Right cardiac atrium (tissue), 5 donors: ENCODE data around the gene PPP6R2. TPM values are rescaled to one million over a fixed set of nuclear protein-coding genes. Genes with fewer than 3 reads are reported as not detected.
A peak's percentile ranks its signal among the peaks of the same experiment; 100 is the strongest.
"Not testable (repeated sequence)": the region's sequence is repeated elsewhere in the genome, so short reads cannot be mapped to it uniquely, and the experiment has no call there.

ENCODE experiments used
- ATAC-seq, 2 donors: fragments of 200-7000 bp; cut with Tn5 transposase; one replicate each; pipeline versions ENCODE4 v1.8.0 to v1.9.1; 2020; ENCODE audit warnings: moderate library complexity in 2 of 2, mild to moderate bottlenecking in 1 of 2
- DNase-seq, 3 donors: peaks; one replicate each; pipeline ENCODE4 v3.0.0-alpha.2; 2020
- H3K27ac ChIP-seq: one replicate; pipeline ENCODE4 v1.5.1; 2013; ENCODE audit warnings: mild to moderate bottlenecking, low read length, control low read depth, moderate library complexity
- H3K27me3 ChIP-seq: one replicate; pipeline ENCODE4 v1.6.1; 2013; ENCODE audit not compliant: control insufficient read depth, insufficient read depth
- H3K4me1 ChIP-seq: one replicate; pipeline ENCODE4 v1.6.1; 2013; ENCODE audit warnings: low read length; ENCODE audit not compliant: control insufficient read depth, insufficient read depth
- H3K4me3 ChIP-seq: one replicate; pipeline ENCODE4 v1.5.1; 2013; ENCODE audit warnings: low read length, control low read depth
- H3K9me3 ChIP-seq: one replicate; pipeline ENCODE4 v1.6.1; 2013; ENCODE audit warnings: low read length; ENCODE audit not compliant: control insufficient read depth
- WGBS: extraction: QIAGEN DNeasy Blood & Tissue Kit; methylation state at CpG from one replicate; pipeline ENCODE4 v1.1.7; 2013; 5-methylcytosine and 5-hydroxymethylcytosine counted together
- intact Hi-C, 4 donors: fragments of 100-400 bp; cut with DNase I; formaldehyde crosslinking; loops; one replicate each; pipeline versions ENCODE4 v1.11.0 to v1.14.0; 2022 to 2023
- polyA plus RNA-seq: library from polyadenylated mRNA; stranded (reverse); fragments of 200-250 nt; gene quantifications from one replicate; pipeline ENCODE4 v1.2.3, GENCODE V29; 2013
- total RNA-seq, 4 donors: library from RNA; stranded (reverse); fragmentation: NEBNext Ultra II Directional; extraction: Animal tissue kit (Norgen Biotek cat#: 25700); gene quantifications; one replicate each; pipeline ENCODE4 v1.2.1, GENCODE V29; 2021
- donor health status: healthy with polysubstance abuse.
- donor health status: DM: no; HTN: yes; CAD: no.
- donor health status: DM: no; HTN: no; CAD: no.
- donor health status: DM: no; HTN: yes; CAD: no; lungs with severe emphysema.
- donor health status: DM: yes; HTN: yes; CAD: no.

The PPP6R2 gene
- total and polyA plus RNA-seq, 5 donors = 36.2 to 50.2 (median 44.2) TPM

DNA sequence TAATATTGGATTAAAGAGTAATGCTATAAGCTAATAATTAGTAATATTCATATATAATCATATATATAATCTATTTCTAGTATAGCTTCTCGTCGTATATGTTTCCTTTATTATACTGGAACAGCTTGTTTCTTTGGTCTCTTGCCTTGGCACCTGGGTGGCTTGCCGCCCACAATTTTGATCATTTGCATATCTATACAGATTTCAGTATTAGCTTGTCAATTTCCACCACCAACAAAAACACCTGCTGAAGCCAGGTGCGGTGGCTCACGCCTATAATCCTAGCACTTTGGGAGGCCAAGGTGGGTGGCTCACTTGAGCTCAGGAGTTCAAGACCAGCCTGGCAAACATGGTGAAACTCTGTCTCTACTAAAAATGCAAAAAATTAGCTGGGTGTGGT, 8.7 kb upstream of the PPP6R2 start:
- H3K9me3 ChIP-seq, intact Hi-C loops, ATAC-seq, H3K4me1 ChIP-seq, H3K27me3 ChIP-seq, DNase-seq, H3K4me3 ChIP-seq, H3K27ac ChIP-seq: not testable (repeated sequence)
- 88% methylated on average over 5 of the region's 5 CpGs for WGBS

DNA sequence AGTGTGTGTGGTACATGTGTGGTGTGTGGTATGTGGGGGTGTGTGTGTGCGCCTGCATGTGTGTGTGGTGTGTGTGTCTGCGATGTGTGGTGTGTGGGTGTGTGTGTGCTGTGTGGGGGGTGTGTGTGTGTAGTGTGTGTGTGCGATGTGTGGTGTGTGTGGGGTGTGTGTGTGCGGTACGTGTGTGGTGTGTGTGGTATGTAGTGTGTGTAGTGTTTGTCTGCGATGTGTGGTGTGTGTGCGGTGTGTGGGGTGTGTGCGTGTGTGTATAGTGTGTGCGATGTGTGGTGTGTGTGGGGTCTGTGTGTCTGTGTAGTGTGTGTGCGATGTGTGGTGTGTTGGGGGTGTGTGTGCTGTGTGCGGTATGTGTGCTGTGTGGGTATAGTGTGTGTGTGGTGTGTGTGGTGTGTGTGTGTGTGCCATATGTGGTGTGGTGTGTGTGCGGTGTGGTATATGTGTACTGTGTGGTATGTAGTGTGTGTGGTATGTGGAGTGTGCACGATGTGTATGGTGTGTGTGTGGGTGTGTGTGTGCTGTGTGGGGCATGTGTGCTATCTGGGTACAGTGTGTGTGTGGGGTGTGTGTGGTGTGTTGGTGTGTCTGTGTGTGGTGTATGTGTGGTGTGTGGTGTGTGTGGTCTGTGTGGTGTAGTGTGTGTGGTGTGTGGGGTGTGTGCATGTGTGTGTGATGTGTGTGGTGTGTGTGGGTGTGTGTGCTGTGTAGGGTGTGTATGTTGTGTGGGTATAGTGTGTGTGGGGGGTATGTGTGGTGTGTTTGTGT, 5.7 kb upstream of the PPP6R2 start:
- DNase-seq (no peak), ATAC-seq (no peak)
- intact Hi-C loops = no loop called here
- 95% methylated on average over 13 of the region's 13 CpGs for WGBS
- Histone ChIP-seq H3K4me1 (no peaks in the 10 kb centered on the region), H3K4me3 (no peak overlapping the region), H3K9me3 (no peaks in the 10 kb centered on the region), H3K27ac (no peak overlapping the region), H3K27me3 (no peaks in the 10 kb centered on the region)

DNA sequence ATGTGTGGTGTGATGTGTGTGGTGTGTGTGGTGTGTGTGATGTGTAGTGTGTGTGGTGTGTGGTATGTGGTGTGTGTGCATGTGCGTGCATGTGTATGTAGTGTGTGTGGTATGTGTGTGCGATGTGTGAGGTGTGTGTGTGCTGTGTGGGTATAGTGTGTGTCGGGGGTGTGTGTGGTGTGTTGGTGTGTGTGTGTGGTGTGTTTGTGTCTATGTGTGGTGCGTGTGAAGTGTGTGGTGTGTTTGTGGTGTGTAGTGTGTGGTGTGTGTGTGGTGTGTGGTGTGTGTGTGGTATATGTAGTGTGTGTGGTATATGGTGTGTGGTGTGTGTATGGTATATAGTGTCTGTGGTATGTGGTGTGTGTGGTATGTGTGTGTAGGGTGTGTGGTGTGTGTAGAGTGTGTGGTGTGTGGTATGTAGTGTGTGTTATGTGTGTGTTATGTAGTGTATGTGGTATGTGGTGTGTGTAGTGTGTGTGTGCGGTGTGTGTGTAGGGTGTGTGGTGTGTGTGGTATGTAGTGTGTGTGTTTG, 5.0 kb upstream of the PPP6R2 start:
- Histone ChIP-seq H3K27me3 (no peaks in the 10 kb centered on the region), H3K4me3 (no peak overlapping the region), H3K4me1 (no peaks in the 10 kb centered on the region), H3K9me3 (no peaks in the 10 kb centered on the region), H3K27ac (no peak overlapping the region)
- ATAC-seq = no peak
- 95% methylated on average over 5 of the region's 5 CpGs for WGBS
- DNase-seq = no peak
- intact Hi-C loops = no loop called here

DNA sequence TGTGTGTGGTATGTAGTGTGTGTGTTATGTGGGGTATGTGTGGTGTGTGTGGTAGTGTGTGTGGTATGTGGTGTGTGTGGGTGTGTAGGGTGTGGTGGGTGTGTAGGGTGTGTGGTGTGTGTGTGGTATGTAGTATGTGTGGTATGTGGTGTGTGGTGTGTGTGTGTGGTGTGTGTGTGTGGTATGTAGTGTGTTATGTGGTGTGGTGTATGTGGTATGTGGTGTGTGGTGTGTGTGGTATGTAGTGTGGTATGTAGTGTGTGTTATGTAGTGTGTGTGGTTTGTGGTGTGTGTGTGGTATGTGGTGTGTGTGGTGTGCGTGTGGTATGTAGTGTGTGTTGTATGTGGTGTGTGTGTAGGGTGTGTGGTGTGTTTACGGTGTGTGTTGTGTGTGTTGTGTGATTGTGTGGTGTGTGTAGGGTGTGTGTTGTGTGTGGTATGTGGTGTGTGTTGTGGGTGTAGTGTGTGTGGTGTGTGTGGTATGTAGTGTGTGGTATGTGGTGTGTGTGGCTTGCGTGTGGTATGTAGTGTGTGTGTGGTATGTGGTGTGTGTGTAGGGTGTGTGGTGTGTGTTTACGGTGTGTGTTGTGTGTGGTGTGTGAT, 4.2 kb upstream of the PPP6R2 start:
- Histone ChIP-seq H3K4me3 (no peak overlapping the region), H3K4me1 (no peaks in the 10 kb centered on the region), H3K27me3 (no peaks in the 10 kb centered on the region), H3K9me3 (no peaks in the 10 kb centered on the region), H3K27ac (no peak overlapping the region)
- ATAC-seq (no peak), DNase-seq (no peak)
- WGBS = 95% methylated on average over 4 of the region's 4 CpGs
- intact Hi-C loops = no loop called here

DNA sequence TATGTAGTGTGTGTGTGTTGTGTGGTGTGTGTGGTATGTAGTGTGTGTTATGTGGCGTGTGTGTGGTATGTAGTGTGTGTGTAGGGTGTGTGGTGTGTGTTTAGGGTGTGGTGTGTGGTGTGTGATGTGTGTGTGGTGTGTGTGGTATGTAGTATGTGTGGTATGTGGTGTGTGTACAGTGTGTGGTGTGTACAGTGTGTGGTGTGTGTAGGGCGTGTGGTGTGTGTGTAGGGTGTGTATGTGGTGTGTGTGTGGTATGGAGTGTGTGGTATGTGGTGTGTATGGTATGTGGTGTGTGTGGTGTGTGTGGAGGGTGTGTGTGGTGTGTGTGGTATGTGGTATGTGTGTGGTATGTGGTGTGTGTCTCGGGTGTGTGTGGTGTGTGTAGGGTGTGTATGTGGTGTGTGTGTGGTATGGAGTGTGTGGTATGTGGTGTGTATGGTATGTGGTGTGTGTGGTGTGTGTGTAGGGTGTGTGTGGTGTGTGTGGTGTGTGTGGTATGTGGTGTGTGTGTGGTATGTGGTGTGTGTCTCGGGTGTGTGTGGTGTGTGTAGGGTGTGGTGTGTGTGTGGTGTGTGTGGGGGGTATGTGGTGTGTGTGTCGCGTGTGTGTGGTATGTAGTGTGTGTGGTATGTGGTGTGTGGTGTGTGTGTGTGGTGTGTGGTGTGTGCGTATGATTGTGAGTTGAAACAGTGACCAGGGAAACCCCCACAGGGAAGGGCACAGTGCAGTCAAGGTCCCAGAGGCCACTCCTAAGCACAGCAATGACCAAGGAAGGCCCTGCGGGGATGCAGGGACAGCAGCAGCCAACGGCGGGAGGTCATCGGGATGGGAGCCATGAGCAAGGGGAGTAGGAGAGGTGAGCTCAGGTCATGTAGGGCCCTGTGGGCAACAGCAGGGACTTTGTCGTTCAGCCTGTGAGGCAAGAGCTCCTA, 2.9 kb upstream of the PPP6R2 start:
- no peaks in the 10 kb centered on the region for H3K4me1 ChIP-seq
- WGBS = 76% methylated on average over 12 of the region's 12 CpGs
- DNase-seq (no peak), ATAC-seq (no peak)
- no peak overlapping the region for H3K27ac ChIP-seq
- H3K27me3 ChIP-seq = no peaks in the 10 kb centered on the region
- H3K9me3 ChIP-seq = no peaks in the 10 kb centered on the region
- intact Hi-C loops = loop anchor here (5.0 kb wide), 4 partner anchors 68 to 93 kb away; partner anchors contain the start of genes HDAC10 (in 2 of the 4), MAPK11 (in 1 of the 4), MAPK12 (in 1 of the 4) and TUBGCP6 (in 1 of the 4)
- H3K4me3 ChIP-seq = no peak overlapping the region

DNA sequence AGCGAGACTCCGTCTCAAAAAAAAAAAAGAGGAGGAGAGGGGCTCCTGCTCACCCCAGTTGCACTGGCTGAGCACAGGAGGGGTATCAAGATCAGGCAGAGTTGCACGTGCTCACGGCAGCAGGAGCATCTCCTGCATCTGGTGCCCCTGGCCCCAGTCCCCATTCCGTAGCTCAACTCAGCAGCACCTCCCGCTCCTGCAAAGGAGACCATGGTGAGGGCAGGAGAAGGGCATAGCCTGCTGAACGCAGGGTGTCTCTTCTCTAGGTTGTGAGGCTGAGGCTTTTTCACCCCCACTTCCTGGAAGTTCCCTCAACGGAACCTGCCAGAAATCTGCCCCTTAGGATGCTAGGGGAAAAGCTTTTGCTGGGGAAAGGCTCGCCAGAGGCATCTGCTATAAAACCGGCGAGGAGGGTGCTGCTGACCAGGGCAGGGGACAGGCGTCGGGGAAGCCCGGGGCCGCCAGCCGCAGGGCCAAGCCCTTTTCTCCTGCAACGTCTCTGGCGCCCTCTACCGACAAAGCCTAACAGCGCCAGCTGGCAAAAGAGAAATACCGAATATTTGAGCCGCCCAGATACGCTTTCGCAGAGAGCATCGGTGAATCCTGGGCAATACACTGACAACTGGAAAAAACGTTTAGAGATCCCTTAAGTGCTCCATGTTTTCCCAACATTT, 1.0 kb upstream of the PPP6R2 start:
- no peaks in the 10 kb centered on the region for H3K27me3 ChIP-seq
- WGBS = 12% methylated on average over 26 of the region's 26 CpGs
- peaks cover 3% of the 10 kb centered on the region for H3K4me1 ChIP-seq
- peak; percentile 82 to 83 for ATAC-seq
- H3K4me3 ChIP-seq = peak overlapping the region; percentile 96
- H3K27ac ChIP-seq = no peak overlapping the region
- intact Hi-C loops = loop anchor here (5.0 kb wide), 4 partner anchors 70 to 95 kb away; partner anchors contain the start of genes HDAC10 (in 2 of the 4), MAPK11 (in 1 of the 4), MAPK12 (in 1 of the 4) and TUBGCP6 (in 1 of the 4)
- DNase-seq = peak; percentile 90 to 96 (median 95)
- H3K9me3 ChIP-seq = no peaks in the 10 kb centered on the region

DNA sequence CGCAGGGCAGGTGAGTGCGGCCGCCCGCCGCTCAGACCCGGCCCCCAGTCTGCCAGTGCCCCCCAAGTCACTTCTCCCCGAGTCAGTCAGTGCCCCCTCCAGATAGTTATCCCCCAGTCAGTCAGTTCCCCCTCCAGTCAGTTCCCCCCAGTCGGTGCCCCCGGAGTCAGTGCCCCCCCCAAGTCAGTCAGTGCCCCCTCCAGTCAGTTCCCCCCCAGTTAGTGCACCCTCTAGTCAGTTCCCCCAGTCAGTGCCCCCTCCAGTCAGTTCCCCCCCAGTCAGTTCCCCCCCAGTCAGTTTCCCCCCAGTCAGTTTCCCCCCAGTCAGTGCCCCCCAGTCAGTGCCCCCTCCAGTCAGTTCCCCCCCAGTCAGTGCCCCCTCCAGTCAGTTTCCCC, 411 bp downstream of the PPP6R2 start:
- 1% methylated on average over 9 of the region's 9 CpGs for WGBS
- peaks cover 3% of the 10 kb centered on the region for H3K4me1 ChIP-seq
- intact Hi-C loops = loop anchor here (5.0 kb wide), 4 partner anchors 71 to 96 kb away; partner anchors contain the start of genes HDAC10 (in 2 of the 4), MAPK11 (in 1 of the 4), MAPK12 (in 1 of the 4) and TUBGCP6 (in 1 of the 4)
- DNase-seq (no peak), ATAC-seq (no peak)
- peak overlapping the region; percentile 96 for H3K4me3 ChIP-seq
- H3K27ac ChIP-seq = peak overlapping the region; percentile 66
- no peaks in the 10 kb centered on the region for H3K27me3 ChIP-seq
- H3K9me3 ChIP-seq = no peaks in the 10 kb centered on the region

DNA sequence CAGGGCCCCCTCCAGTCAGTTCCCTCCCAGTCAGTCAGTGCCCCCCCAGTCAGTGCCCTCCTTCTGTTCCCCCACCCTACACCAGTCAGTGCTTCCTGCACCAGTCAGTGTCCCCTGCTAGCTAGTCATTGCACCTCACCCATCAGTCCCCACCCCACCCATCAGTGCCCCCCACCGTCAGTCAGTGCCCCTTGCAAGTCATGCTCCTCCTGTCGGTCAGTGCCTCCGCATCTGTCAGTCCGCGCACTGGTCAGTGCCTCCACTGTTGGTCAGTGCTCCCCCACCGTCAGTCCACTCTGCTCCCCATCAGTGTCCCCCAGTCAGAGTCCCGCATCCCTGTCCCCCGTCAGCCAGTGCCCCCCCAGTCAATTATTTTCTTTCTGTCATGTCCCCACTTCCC, 3.3 kb downstream of the PPP6R2 start:
- DNase-seq (no peak), ATAC-seq (no peak)
- Histone ChIP-seq H3K4me3 (no peak overlapping the region), H3K27ac (no peak overlapping the region), H3K9me3 (no peaks in the 10 kb centered on the region), H3K27me3 (no peaks in the 10 kb centered on the region), H3K4me1 (peaks cover 3% of the 10 kb centered on the region)
- intact Hi-C loops = no loop called here
- WGBS = 68% methylated on average over 8 of the region's 8 CpGs

DNA sequence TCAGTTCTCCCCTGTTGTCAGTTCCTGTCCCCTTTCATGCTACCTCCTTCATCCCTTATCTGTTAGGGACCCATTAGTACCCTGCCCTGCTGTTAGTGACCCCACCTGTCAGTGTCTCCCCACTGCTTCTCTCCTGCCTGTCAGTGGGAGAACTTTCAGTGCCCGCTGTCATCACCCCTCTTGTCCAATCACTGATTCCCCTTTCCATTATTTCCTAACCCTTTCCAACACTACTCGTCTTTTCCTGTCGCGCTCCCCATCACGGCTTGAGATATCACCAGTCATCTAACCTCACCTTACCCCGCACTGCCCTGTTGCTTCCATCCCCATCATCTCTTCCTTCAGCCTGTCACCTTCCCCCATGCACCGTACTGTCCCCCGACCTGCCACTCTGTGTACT, 4.0 kb downstream of the PPP6R2 start:
- peaks cover 3% of the 10 kb centered on the region for H3K4me1 ChIP-seq
- no peaks in the 10 kb centered on the region for H3K27me3 ChIP-seq
- ATAC-seq (no peak), DNase-seq (no peak)
- H3K4me3 ChIP-seq = no peak overlapping the region
- no peaks in the 10 kb centered on the region for H3K9me3 ChIP-seq
- no peak overlapping the region for H3K27ac ChIP-seq
- intact Hi-C loops = no loop called here
- 65% methylated on average over 8 of the region's 8 CpGs for WGBS

DNA sequence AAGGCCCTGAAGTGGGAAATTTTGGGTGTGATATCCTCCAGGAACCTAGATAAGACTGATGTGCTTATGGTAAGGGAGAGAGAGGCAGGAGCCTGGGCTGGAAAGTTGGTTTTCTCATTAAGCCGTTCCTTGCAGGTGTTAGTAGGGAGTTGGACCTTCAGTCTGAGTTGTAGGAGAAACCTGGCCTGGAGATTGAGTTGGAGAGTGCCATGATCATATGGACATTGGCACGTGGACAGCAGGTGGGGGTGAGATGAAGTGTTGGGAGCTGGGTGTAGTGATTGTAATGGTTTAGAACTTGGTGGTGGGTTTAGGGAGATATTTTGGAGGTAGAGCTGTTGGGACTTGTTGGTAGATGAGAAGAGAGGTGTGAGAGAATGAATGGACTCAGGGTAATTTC, 4.9 kb downstream of the PPP6R2 start:
- DNase-seq = no peak
- intact Hi-C loops = no loop called here
- WGBS = 68% methylated on average over 2 of the region's 2 CpGs

More for the DNA sequence above, 4.9 kb downstream of the PPP6R2 start:
- no peaks in the 10 kb centered on the region for H3K27me3 ChIP-seq
- H3K4me3 ChIP-seq = no peak overlapping the region
- no peaks in the 10 kb centered on the region for H3K9me3 ChIP-seq
- peaks cover 3% of the 10 kb centered on the region for H3K4me1 ChIP-seq
- H3K27ac ChIP-seq = no peak overlapping the region
- no peak for ATAC-seq
